ENCODE data around the gene ZNF764. TPM values are rescaled to one million over a fixed set of nuclear protein-coding genes. Genes with fewer than 3 reads are reported as not detected.

Gene ZNF764
- total RNA-seq, 1 experiment from 2014 or later: 9.1 TPM

- BruUV-seq (replicated peaks): no TSS peak
- POLR2A ChIA-PET: no interaction called here
- Histone ChIP-seq H3K36me3 (ENCODE audit: control insufficient read depth in 1 of 2, insufficient read depth in 2 of 2, low read length in 2 of 2) (no peaks in the 10 kb centered on the region), H3K4me2 (ENCODE audit: low read length) (no peak overlapping the region), H2AFZ (ENCODE audit: low read depth, low read length, poor library complexity, severe bottlenecking) (no peak overlapping the region), H3K4me1 (ENCODE audit: control insufficient read depth in 1 of 2, insufficient read depth in 2 of 2, low read length in 2 of 2) (peaks cover 10 to 21% of the 10 kb centered on the region in 2 experiments), H3K9ac (ENCODE audit: low read length) (no peak overlapping the region), H3K79me2 (ENCODE audit: insufficient read depth, low read length) (peaks cover 10% of the 10 kb centered on the region; the same call in 1 of the 2 replicates), H3K9me3 (ENCODE audit: control insufficient read depth in 1 of 2, insufficient read depth in 1 of 2, low read depth in 1 of 2, low read length in 2 of 2) (no peaks in the 10 kb centered on the region), H4K20me1 (ENCODE audit: insufficient read depth) (no peaks in the 10 kb centered on the region), H3K4me3 (replicated peaks in 1 of 2; ENCODE audit: low read depth in 1 of 2, low read length in 2 of 2) (no peak overlapping the region), H3K27me3 (ENCODE audit: insufficient read depth, low read length) (no peaks in the 10 kb centered on the region), H3K9me2 (ENCODE audit: insufficient read depth) (no peaks in the 10 kb centered on the region), H3K27ac (ENCODE audit: low read depth, low read length) (no peak overlapping the region)
- no peak for ATAC-seq
- CTCF ChIA-PET: no interaction called here
- RAD21 ChIA-PET (ENCODE audit: low non-redundant PET in 1 of 2, low total read pairs in 2 of 2, uncharacterized antibody in 2 of 2, unreplicated experiment in 2 of 2): no interaction called here
- no peak for DNase-seq (ENCODE audit: low read depth, low spot score)
- intact Hi-C loops (cut with micrococcal nuclease): no loop called here
- TF ChIP-seq SP1 (IDR thresholded peaks at IDR 0.05; ENCODE audit: low read depth) (no peak), ZNF274 (IDR thresholded peaks at IDR 0.05; ENCODE audit: low read depth, low read length) (no peak), EZH2 (IDR thresholded peaks at IDR 0.05) (no peak), SIN3A (IDR thresholded peaks at IDR 0.05; ENCODE audit: low read depth) (no peak), SRF (IDR thresholded peaks at IDR 0.05; ENCODE audit: low read depth) (no peak), REST (IDR thresholded peaks at IDR 0.05; ENCODE audit: low read depth) (no peak), CEBPB (IDR thresholded peaks at IDR 0.05; ENCODE audit: low read depth) (no peak), CBX3 (IDR thresholded peaks at IDR 0.05; ENCODE audit: low read depth) (no peak), ZFX (IDR thresholded peaks at IDR 0.05) (no peak), ELF1 (IDR thresholded peaks at IDR 0.05; ENCODE audit: borderline replicate concordance, low read depth) (no peak), MAX (IDR thresholded peaks at IDR 0.05) (no peak), EZH2phosphoT487 (IDR thresholded peaks at IDR 0.05; ENCODE audit: borderline replicate concordance) (no peak), CTCF (IDR thresholded peaks at IDR 0.05 in 2 of 3, conservative IDR thresholded peaks at IDR 0.05 in 1 of 3; ENCODE audit: borderline replicate concordance in 1 of 3, insufficient read depth in 1 of 3, low read depth in 2 of 3, low read length in 2 of 3) (no peak), ZBTB33 (IDR thresholded peaks at IDR 0.05; ENCODE audit: extremely low read depth, insufficient replicate concordance, low read length) (no peak), ATF3 (IDR thresholded peaks at IDR 0.05) (no peak), RAD21 (IDR thresholded peaks at IDR 0.05; ENCODE audit: low read depth) (no peak), JUND (IDR thresholded peaks at IDR 0.05) (no peak), FOSL1 (IDR thresholded peaks at IDR 0.05; ENCODE audit: low read depth) (no peak)
These were observed 3.1 kb upstream of the ZNF764 start for GRCh38 chr16:30561089-30561816.

Measured in HCT116 (cell line).